Hematopoietic multipotent progenitor cell treated with erythropoietin and hydrocortisone succinate and interleukin-3 and kit ligand, for 17 days (in vitro differentiated cells): ENCODE measurements around the gene NID1.
"Not testable (repeated sequence)": the region's sequence is repeated elsewhere in the genome, so short reads cannot be mapped to it uniquely, and the experiment has no call there.

Experiments used
- DNase-seq: peaks from one replicate; pipeline ENCODE4 v3.0.0-alpha.2; 2015; ENCODE audit warnings: low spot score

The NID1 gene

GRCh38 chr1:235998812-235999211 is 66.1 kb downstream of the NID1 start:
- DNase-seq = no peak

- no peak for DNase-seq
Observed at GRCh38 chr1:235997931-235998330, 67.0 kb downstream of the NID1 start.

GRCh38 chr1:235997049-235997448 is 67.8 kb downstream of the NID1 start:
- DNase-seq = no peak

GRCh38 chr1:235996048-235996785 is 68.7 kb downstream of the NID1 start:
- no peak for DNase-seq

GRCh38 chr1:235995511-235995910 is 69.4 kb downstream of the NID1 start:
- no peak for DNase-seq

GRCh38 chr1:235993652-235994051 is 71.2 kb downstream of the NID1 start:
- DNase-seq = no peak

GRCh38 chr1:235992868-235993267 is 72.0 kb downstream of the NID1 start:
- DNase-seq = no peak

- no peak for DNase-seq
Observed at GRCh38 chr1:235992346-235992745, 72.5 kb downstream of the NID1 start.

DNA sequence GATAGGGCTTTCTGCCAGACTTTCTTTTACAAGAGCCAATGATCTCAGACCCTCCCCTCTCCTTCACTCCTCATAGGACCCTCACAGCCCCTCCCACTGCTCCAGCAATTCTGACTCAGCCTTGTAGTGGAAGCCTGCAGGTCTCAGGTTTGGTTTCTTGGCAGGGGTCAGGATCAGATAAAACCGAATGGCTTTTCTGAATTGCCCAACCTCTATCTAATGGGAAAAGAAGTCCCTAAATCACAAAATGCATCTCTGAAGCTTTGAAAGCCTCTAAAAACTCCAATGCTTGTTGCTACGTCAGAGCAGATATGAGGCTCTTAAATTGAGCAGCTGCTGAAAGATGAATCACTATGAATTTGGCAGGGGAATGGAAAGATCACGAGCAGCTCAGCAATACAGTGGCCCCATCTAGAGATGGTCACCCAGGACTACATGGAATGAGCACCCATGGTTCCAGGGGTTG is 74.5 kb downstream of the NID1 start:
- no peak for DNase-seq

GRCh38 chr1:235989105-235989504 is 75.8 kb downstream of the NID1 start:
- no peak for DNase-seq

DNA sequence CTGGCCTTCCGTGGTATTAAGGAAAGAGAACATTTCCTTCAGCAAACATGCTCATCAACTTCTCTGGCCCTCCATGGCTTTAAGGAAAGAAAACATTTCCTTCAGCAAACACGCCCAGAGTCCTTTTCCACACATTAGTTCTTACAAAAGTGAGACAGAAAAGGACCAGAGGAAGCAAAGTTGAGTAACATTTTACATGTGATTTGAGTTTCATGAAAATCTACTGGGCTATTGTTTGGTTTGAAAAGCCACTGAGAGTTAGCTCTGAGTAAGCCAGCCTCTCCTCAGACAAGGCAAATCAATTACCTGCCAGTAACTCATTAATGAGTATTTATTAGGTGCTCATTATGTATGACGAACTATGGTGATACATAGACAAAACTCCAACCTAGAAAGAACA is 78.0 kb downstream of the NID1 start:
- DNase-seq = no peak

GRCh38 chr1:235984041-235984825 is 80.7 kb downstream of the NID1 start:
- no peak for DNase-seq

- no peak for DNase-seq
Observed at GRCh38 chr1:235980976-235981375, 83.9 kb downstream of the NID1 start.

DNA sequence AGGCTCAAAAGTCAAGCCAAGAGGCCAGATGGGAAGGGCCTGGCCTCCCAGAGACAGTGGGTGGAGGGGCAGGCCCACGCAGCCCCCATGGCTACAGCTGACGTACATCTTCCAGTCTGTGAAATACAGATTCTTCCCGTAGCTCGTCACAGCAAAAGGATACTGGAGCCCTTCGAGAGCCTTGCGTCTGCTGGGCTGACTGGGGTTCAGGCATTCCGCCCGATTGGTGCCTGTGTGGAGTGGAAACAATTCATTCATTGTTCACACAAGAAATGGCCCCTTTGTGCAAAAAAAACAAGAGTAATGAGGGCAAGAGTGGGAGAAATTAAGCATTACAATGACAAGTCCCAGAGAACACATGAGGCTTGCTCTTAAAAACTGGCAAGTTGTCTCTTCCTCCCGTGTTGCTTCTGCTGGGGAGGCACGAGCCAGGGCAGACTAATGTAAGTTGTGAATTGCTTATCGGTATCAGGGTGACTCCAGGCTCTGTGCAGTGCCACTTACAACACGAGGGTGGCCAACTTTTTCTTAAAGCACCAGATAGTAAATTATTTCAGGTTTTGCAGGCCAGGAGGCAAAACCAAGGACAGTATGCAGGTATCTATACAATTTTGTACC is 85.1 kb downstream of the NID1 start:
- DNase-seq = no peak

DNA sequence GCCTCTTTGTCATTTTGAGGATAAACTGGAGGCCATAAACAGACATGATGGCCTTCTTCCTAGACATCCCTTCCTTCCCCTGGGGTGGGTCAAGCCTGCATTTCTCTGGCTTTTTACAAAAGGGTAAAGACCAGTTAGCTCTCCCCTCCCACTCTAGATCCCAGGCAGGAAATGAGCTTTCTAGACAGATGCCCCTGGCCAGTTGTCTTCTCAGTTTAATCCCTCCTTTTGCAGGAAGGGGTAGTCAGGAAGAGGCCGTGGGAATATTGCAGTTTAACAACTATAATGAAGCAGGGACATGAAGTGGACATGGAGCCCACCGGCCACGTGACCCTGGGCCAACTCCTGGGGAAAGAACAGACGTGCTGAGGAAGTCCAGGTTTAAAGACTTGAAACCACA is 85.7 kb downstream of the NID1 start:
- no peak for DNase-seq

DNA sequence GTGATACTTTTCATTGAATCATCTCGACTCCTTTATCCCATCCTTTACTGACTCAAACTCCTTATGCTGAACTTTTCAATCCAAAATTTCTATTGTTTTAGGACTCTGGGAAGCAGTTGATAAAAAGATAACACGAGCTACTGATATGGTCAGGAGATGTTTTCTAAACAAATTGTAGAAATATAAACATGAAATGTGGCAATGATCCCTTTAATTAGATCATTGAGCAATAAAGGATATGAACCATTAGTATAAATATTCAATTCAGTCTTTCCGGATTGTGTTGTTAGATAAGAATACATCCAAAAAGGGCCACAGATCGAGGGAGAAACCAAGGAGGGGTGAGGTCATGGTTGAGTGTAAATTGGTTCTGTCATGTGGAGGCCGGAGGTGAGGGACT is 88.4 kb downstream of the NID1 start:
- no peak for DNase-seq

GRCh38 chr1:235974616-235975015 is 90.3 kb downstream of the NID1 start:
- DNase-seq = no peak

DNA sequence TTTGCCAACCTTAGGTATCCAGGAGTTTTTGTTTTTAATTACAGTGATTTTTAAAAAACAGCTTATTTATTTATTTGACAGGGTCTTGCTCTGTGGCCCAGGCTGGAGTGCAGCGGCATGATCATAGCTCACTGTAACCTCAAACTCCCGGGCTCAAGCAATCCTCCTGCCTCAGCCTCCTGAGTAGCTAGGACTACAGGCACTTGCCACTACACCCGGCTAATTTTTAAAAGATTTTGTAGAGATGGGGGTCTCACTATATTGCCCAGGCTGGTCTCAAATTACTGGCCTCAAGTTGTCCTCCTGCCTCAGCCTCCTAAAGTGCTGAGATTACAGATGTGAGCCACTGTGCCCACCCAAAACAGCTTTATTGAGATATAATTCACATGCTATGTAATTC is 92.2 kb downstream of the NID1 start:
- DNase-seq = not testable (repeated sequence)

- DNase-seq = no peak
Observed at GRCh38 chr1:235972311-235972689, 92.6 kb downstream of the NID1 start.

GRCh38 chr1:235971571-235972310 is 93.1 kb downstream of the NID1 start:
- DNase-seq = peak; percentile 64

- no peak for DNase-seq
Observed at GRCh38 chr1:235971020-235971419, 93.9 kb downstream of the NID1 start.

DNA sequence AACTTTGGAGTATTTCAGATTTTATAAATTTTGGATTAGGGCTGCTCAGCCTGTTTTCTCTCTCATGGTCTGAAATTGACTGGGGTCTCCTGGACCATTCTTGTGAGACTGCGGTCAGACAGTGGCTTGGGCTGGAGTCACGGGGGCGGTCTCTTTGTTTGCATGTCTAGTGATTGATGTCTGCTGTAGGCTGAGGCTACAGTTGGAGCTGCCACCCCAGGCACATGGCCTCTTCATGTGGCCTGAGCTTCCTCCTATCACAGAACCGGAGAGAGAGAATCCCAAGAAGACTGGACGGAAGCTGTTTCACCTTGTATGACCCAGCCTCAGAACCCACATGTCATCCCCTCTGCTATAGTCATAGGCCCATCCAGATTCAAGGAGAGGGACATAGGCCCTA is 96.1 kb downstream of the NID1 start:
- DNase-seq = no peak
